ENCODE measurements around the gene CYP2E1.

DNA sequence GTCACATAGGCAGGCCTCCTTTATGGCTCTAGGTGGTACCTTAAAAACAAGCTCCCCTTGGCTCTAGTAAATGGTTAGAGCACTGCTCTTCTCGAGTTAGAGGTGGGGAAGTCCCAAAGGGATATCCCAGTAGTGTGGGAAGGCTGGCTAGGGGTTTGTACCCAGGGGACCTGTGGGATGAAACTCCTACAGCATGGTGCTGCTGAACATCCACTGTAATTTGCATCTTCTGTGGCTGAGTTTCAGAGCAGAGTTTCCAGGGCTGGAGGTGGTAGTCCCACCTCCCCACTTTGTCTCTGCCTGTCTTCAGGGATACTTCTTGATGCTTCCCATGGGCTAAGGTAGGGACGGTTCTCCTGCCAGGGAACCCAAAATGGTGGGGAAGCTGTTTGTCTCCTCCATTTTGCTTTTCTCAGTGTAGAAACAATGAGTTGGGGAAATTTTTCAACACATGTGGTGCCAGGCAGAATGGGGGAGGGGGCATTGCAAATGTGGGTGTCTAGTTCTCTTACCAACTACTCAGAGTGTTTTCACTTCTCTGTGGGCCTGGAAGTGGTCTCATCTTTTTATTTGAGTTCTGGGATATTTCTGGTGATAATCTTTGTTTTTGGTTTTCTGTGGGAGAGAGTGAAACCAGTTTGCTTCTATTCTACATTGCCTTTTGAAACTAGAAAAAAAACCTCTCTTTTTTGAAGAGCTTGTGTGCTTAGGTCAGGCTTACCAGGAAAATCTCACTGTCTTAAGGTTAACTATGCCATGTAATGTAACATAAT, 37.2 kb upstream of the CYP2E1 start:
- TF ChIP-seq BCL11A (IDR thresholded peaks at IDR 0.05; ENCODE audit: low read depth, low read length), result no peak
- TF ChIP-seq ZNF274 (IDR thresholded peaks at IDR 0.05; ENCODE audit: insufficient read depth, insufficient read length), result no peak
- TF ChIP-seq, protein P1, sequence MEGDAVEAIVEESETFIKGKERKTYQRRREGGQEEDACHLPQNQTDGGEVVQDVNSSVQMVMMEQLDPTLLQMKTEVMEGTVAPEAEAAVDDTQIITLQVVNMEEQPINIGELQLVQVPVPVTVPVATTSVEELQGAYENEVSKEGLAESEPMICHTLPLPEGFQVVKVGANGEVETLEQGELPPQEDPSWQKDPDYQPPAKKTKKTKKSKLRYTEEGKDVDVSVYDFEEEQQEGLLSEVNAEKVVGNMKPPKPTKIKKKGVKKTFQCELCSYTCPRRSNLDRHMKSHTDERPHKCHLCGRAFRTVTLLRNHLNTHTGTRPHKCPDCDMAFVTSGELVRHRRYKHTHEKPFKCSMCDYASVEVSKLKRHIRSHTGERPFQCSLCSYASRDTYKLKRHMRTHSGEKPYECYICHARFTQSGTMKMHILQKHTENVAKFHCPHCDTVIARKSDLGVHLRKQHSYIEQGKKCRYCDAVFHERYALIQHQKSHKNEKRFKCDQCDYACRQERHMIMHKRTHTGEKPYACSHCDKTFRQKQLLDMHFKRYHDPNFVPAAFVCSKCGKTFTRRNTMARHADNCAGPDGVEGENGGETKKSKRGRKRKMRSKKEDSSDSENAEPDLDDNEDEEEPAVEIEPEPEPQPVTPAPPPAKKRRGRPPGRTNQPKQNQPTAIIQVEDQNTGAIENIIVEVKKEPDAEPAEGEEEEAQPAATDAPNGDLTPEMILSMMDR (IDR thresholded peaks at IDR 0.05 in 2 of 3, conservative IDR thresholded peaks at IDR 0.05 in 1 of 3; ENCODE audit: control insufficient read depth in 2 of 3, extremely low read depth in 1 of 3, insufficient read depth in 1 of 3, low read depth in 3 of 3, low read length in 3 of 3), result no peak
- TF ChIP-seq BMI1 (IDR thresholded peaks at IDR 0.05; ENCODE audit: borderline replicate concordance), result no peak
- no peak for TF ChIP-seq CBFB (IDR thresholded peaks at IDR 0.05; ENCODE audit: low read depth)
- TF ChIP-seq LARP7 (IDR thresholded peaks at IDR 0.05), result no peak
- no peak for TF ChIP-seq RB1 (IDR thresholded peaks at IDR 0.05; ENCODE audit: borderline replicate concordance)
- no peak for TF ChIP-seq EZH2 (IDR thresholded peaks at IDR 0.05; ENCODE audit: borderline replicate concordance, control insufficient read depth, low read depth, low read length)
- TF ChIP-seq POLR2A (IDR thresholded peaks at IDR 0.05; ENCODE audit: low read depth, low read length), result no peak
- TF ChIP-seq, protein P2, sequence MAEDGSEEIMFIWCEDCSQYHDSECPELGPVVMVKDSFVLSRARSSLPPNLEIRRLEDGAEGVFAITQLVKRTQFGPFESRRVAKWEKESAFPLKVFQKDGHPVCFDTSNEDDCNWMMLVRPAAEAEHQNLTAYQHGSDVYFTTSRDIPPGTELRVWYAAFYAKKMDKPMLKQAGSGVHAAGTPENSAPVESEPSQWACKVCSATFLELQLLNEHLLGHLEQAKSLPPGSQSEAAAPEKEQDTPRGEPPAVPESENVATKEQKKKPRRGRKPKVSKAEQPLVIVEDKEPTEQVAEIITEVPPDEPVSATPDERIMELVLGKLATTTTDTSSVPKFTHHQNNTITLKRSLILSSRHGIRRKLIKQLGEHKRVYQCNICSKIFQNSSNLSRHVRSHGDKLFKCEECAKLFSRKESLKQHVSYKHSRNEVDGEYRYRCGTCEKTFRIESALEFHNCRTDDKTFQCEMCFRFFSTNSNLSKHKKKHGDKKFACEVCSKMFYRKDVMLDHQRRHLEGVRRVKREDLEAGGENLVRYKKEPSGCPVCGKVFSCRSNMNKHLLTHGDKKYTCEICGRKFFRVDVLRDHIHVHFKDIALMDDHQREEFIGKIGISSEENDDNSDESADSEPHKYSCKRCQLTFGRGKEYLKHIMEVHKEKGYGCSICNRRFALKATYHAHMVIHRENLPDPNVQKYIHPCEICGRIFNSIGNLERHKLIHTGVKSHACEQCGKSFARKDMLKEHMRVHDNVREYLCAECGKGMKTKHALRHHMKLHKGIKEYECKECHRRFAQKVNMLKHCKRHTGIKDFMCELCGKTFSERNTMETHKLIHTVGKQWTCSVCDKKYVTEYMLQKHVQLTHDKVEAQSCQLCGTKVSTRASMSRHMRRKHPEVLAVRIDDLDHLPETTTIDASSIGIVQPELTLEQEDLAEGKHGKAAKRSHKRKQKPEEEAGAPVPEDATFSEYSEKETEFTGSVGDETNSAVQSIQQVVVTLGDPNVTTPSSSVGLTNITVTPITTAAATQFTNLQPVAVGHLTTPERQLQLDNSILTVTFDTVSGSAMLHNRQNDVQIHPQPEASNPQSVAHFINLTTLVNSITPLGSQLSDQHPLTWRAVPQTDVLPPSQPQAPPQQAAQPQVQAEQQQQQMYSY (CRISPR knock-in tag; IDR thresholded peaks at IDR 0.05), result no peak
- no peak for TF ChIP-seq RCOR1 (conservative IDR thresholded peaks at IDR 0.05; ENCODE audit: low read depth, low read length)
- TF ChIP-seq, protein P3, sequence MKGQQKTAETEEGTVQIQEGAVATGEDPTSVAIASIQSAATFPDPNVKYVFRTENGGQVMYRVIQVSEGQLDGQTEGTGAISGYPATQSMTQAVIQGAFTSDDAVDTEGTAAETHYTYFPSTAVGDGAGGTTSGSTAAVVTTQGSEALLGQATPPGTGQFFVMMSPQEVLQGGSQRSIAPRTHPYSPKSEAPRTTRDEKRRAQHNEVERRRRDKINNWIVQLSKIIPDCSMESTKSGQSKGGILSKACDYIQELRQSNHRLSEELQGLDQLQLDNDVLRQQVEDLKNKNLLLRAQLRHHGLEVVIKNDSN (IDR thresholded peaks at IDR 0.05; ENCODE audit: borderline replicate concordance, extremely low read length, insufficient read depth, low read depth, low read length), result no peak
- TF ChIP-seq, protein P4, sequence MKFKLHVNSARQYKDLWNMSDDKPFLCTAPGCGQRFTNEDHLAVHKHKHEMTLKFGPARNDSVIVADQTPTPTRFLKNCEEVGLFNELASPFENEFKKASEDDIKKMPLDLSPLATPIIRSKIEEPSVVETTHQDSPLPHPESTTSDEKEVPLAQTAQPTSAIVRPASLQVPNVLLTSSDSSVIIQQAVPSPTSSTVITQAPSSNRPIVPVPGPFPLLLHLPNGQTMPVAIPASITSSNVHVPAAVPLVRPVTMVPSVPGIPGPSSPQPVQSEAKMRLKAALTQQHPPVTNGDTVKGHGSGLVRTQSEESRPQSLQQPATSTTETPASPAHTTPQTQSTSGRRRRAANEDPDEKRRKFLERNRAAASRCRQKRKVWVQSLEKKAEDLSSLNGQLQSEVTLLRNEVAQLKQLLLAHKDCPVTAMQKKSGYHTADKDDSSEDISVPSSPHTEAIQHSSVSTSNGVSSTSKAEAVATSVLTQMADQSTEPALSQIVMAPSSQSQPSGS (IDR thresholded peaks at IDR 0.05; ENCODE audit: low read length), result no peak

Data from GM12878 (cell line).